K562 (cell line): ENCODE results near the gene ELOF1. TPM values are rescaled to one million over a fixed set of nuclear protein-coding genes. Genes with fewer than 3 reads are reported as not detected.

ENCODE experiments used
- NCOA1 ChIP-seq: fragments of 450-650 bp; IDR thresholded peaks from 2 replicates; pipeline ENCODE4 v1.6.1; 2016; ENCODE audit warnings: low read depth
- RHOXF2B ChIP-seq: fragments of 250-450 bp; sonication (Bioruptor Pico); conservative IDR thresholded peaks from 2 replicates; pipeline ENCODE4 v1.5.1; 2021
- TSHZ1 ChIP-seq: fragments of 250-450 bp; sonication (Bioruptor Pico); IDR thresholded peaks from 2 replicates; pipeline ENCODE4 v1.4.0; 2020; ENCODE audit warnings: mild to moderate bottlenecking, moderate library complexity
- VEZF1 ChIP-seq: fragments of 200-800 bp; sonication (Bioruptor generic); IDR thresholded peaks from 2 replicates; pipeline ENCODE4 v1.6.1; 2017; ENCODE audit warnings: missing genetic modification characterization, missing compliant biosample characterization
- ZNF175 ChIP-seq: fragments of 200-800 bp; sonication (Bioruptor generic); IDR thresholded peaks from 2 replicates; pipeline ENCODE4 v1.6.1; 2016; ENCODE audit warnings: low read depth, mild to moderate bottlenecking, missing genetic modification characterization, missing compliant biosample characterization
- polyA plus RNA-seq, 8 experiments: library from polyadenylated mRNA; depleted of rRNA in 4 of 8; stranded (reverse) in 5 of 8; unstranded in 3 of 8; fragments of >200 nt; fragmentation: Nextera tagmentation in 2 of 8; fragmentation: Illumina TruSeq in 1 of 8; extraction: Ambion mirVana in 2 of 8; extraction: Trizol in 1 of 8; gene quantifications; 2 replicates each; pipeline versions ENCODE4 v1.2.1 to v1.2.3, GENCODE V29; 2011 to 2014; ENCODE audit warnings: inconsistent platforms in 1 of 8, missing spikeins in 1 of 8
- total RNA-seq, 7 experiments: library from RNA; depleted of rRNA in 6 of 7; stranded (reverse); fragments of >200 nt in 6 of 7; fragmentation: Illumina TruSeq in 2 of 7; extraction: Trizol in 2 of 7; gene quantifications; 2 replicates each; pipeline versions ENCODE4 v1.2.1 to v1.2.3, GENCODE V29; 2011 to 2021; ENCODE audit warnings: low replicate concordance in 1 of 7
- TF ChIP-seq, protein P1 (sequence below), 2 experiments: fragments of 200-800 bp in 1 of 2; sonication (Bioruptor generic) in 1 of 2; sonication (generic) in 1 of 2; formaldehyde crosslinking in 1 of 2; IDR thresholded peaks in 1 of 2; conservative IDR thresholded peaks in 1 of 2; 2 replicates each; pipeline versions ENCODE4 v1.5.0 to v1.6.1; 2016 to 2020; ENCODE audit warnings: missing compliant biosample characterization in 1 of 2, missing genetic modification characterization in 1 of 2, missing genetic modification reagents in 1 of 2

Gene ELOF1
- total and polyA plus RNA-seq, 9 of the 15 experiments (the other 6 are each of a cell fraction or from before 2014, with no cell fraction given), result 16.7 to 147 (median 74.2) TPM

- no peak for TF ChIP-seq TSHZ1 (CRISPR knock-in tag)
- peak; percentile 32 for TF ChIP-seq NCOA1
- no peak for TF ChIP-seq RHOXF2B (CRISPR knock-in tag)
- TF ChIP-seq VEZF1, result peak; percentile 70; the same call in 1 of the 2 replicates
- no peak for TF ChIP-seq ZNF175 (CRISPR knock-in tag)
- TF ChIP-seq, protein P1, sequence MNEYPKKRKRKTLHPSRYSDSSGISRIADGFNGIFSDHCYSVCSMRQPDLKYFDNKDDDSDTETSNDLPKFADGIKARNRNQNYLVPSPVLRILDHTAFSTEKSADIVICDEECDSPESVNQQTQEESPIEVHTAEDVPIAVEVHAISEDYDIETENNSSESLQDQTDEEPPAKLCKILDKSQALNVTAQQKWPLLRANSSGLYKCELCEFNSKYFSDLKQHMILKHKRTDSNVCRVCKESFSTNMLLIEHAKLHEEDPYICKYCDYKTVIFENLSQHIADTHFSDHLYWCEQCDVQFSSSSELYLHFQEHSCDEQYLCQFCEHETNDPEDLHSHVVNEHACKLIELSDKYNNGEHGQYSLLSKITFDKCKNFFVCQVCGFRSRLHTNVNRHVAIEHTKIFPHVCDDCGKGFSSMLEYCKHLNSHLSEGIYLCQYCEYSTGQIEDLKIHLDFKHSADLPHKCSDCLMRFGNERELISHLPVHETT (CRISPR knock-in tag; conservative IDR thresholded peaks at IDR 0.05 in 1 of 2, IDR thresholded peaks at IDR 0.05 in 1 of 2), result peak in 1 of 2 experiments; percentile 39; a peak in 2 of 4 replicates
These were observed at the start of gene ELOF1 (continued) for GRCh38 chr19:11558881-11559828.
